NCI-H748 (cell line): Measurements from ENCODE around the gene ARID5B.

Source experiments
- DNase-seq: peaks from one replicate; lab custom pipeline; 2025; ENCODE audit not compliant: unreplicated experiment; lab: John Stamatoyannopoulos, UW

The ARID5B gene

DNA sequence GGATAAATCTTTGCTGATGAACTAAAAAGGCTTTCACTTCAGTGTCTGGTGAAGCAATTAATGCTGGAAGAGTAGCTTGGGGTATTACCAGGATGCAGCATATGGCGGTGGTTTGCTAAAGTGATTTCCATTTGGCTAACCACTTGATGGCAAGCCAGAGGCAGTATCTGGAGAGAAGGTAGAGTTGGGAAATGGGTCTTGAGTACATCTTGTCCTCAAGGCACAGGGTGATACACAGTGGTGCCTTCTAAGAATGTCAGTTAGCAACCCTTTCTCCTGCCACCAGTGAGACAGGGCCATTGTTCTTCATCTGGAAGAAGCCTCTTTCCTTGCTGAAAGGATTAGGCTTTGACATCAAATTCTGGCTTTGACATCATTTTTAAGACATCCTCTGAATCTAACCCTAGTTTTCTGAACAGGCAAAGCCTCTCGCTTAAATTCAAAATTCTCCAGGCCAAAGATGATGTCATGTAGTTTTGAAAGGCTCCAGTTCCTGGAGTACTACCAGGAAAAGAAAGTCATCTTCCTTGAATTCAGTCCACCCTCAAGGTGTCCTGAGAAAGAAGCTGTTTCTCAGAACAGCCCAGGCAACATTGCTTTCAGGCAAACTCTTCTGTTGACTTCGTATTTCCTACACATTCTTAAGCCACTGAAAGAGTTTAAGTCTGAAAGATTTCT, 162.4 kb downstream of the ARID5B start:
- no peak for DNase-seq

GRCh38 chr10:62067560-62067959, 166.1 kb downstream of the ARID5B start:
- no peak for DNase-seq

GRCh38 chr10:62068464-62068863, 167.0 kb downstream of the ARID5B start:
- no peak for DNase-seq

- DNase-seq: no peak
Observed at GRCh38 chr10:62069452-62070178, 168.1 kb downstream of the ARID5B start.

DNA sequence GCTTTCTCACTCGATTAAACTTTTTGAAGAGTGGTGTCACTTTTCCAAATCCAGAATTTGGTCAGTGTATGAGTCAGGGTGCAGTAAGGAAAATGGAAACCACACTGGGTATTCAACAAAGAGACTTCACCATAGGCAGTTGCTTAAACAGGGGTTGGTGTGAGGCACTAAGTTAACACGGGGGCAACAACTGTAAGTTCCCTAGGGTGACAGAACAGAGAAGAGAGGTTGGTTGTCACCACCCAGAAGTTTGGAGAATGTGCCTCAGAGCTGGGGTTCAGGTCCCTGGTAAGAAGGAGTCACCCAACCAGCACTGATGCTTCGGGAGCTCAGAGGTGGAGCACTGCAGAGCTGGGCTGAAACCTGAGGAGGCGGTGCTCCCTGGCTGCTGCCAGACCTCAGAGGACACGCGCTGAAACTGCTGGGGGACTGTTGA, 170.4 kb downstream of the ARID5B start:
- no peak for DNase-seq

- DNase-seq: no peak
Observed at GRCh38 chr10:62072901-62073300, 171.4 kb downstream of the ARID5B start.

GRCh38 chr10:62073429-62073828, 171.9 kb downstream of the ARID5B start:
- peak; percentile 5 for DNase-seq

DNA sequence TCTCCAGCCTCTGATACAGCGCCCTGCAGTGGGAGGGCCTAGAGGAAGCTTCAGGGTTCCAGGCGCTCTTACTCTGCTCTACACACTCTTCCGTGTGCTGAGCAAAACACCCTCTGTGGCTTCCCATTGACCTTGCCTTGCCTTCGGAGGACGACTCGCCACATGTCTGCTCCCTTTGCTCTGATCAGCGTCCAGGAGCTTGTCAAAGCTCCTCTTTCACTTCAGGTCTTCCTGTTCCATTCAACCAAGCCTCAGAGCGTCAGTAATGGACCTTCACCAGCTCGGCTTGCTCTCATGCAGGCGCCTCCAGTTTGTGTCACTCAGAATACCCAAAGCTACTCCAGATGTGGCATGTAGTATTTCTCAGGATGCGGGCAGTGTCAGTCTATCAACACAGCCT, 173.9 kb downstream of the ARID5B start:
- DNase-seq: no peak

DNA sequence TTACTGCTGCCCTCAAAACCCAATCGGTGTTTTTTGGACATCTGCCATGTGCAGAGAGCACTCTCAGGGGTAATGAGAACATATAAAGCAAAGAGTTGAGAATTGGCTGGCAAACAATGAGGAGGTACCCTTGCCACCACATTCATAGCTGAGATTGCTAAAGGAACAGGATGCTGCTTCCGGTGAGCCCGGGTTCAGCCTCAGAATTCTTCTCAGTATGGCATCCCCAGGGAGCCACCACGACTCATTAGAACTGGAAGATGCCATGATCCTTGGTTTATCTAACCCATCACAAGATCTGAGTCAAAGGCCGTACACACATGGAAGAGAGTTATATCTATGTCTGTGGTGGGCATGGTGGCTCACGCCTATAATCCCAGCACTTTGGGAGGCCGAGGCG, 174.4 kb downstream of the ARID5B start:
- peak; percentile 55 for DNase-seq

GRCh38 chr10:62076891-62077290, 175.4 kb downstream of the ARID5B start:
- no peak for DNase-seq

GRCh38 chr10:62077330-62078015, 176.0 kb downstream of the ARID5B start:
- no peak for DNase-seq

DNA sequence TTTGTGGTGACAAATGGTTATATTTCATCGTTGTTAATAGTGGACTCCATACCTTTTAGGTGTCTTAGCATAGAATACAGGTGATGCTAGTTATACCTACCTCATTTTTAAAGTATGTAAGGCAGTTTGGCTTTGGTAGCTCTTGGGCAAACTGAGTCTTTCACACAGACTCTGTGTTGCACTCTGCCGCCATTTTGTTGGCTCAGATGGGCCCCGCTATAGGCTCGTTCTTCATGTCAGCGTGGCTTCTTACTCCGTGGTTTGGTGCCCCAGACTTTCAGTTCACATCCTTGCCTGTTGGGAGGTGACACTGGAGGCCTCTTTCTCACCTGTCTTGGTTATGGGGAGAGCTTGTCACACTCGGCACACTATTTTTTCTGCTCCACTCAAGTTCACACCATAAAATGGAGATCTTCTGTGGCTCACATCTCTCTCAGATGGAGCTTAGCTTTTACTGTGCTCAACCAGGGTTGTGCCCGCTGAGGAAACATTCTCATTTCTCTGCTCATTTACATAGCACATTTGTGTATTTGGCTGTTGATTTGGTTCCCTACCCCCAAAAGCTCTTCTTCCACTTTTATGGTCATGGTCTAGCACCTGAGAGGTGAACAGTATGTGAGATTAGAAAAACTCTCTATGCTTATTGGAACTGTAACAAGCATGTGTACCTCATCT, 178.5 kb downstream of the ARID5B start:
- no peak for DNase-seq

DNA sequence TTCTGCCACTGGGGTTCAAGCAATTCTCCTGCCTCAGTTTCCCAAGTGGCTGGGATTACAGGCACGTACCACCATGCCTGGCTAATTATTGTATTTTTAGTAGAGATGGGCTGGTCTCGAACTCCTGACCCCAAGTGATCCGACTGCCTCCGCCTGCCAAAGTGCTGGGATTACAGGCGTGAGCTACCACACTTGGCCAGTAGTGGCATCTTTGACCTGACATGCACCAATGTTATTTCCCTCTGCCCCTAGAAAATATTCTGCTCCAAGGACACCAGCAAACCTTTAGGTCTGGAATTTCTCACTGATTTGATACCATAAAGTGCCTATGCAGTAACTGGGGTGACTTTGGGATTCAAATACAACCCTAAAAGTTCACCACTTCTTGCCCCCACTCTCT, 179.4 kb downstream of the ARID5B start:
- DNase-seq: no peak

DNA sequence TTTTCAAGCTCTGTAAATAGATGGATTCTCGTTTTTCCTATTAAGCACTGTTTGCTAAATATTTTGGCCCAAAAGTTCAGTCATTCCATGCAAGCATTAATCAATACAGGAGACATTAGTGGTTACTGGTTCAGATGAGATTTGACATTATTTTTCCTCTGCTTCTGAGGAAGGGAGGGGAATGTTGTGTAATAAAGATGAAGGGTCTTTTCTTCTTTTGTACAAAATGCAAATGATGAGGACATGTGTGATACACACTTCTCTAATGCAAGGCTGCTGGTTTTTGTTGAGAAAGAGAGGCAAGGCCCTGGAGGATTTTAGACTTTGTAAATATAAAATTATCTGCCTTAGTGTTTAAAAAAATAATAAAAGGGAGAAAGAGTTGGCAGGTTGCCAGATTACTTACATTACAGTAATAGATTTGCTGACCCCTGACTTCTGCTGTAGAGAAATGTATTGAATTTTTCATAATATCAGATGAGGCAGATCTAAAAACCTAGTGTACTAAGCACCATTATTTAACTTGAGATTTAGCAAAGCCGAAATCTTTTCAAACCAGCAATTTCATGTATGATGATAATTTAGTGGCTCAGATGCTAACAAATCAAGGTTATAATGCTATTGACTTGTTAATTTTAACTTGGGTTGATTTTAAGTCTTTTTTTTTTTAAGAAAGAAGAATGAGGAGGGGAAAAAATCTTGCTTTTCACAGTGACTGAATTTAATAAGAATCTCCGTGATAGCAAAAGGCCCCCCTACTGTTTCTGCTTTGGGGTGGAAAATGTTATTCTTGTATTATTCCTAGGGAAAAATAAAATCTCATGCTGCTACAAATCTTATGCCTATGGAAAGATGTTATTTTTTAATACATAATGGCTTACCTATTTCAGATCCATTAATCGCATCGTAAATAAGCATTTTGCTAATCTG, 180.1 kb downstream of the ARID5B start:
- DNase-seq: peak; percentile 34

GRCh38 chr10:62082271-62082656, 180.8 kb downstream of the ARID5B start:
- DNase-seq: no peak

DNA sequence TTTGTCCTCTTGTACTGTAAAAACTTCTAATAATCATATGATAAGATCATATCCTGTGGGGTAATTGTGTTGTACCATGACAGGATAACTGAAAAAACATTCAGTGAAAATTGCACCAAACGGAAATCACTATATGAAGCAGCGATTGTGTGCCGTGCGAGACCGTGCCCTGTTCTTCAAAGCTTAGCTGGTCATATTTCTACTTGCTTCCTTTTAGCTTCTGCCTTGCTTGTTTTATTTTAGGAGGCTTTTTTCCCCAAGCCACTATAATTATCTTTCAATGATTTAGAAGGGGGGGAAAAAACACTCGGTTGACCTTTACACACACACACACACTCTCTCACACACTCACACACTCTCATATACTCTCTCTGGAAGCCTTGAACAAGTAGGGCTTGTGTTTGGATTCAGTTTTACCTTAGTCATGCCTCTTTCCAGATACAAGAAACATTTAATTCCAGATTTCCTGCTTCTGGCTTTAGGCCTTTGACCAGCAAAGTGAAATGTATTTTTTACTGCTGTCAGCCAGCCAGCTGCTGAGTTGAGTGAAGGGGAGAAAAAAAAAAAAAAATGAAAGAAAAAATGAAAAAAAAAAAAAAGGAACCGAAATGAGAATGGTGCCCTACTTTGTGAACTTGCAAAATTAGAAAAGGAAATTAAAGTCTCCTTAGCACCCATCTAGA, 181.4 kb downstream of the ARID5B start:
- DNase-seq: peak; percentile 34

DNA sequence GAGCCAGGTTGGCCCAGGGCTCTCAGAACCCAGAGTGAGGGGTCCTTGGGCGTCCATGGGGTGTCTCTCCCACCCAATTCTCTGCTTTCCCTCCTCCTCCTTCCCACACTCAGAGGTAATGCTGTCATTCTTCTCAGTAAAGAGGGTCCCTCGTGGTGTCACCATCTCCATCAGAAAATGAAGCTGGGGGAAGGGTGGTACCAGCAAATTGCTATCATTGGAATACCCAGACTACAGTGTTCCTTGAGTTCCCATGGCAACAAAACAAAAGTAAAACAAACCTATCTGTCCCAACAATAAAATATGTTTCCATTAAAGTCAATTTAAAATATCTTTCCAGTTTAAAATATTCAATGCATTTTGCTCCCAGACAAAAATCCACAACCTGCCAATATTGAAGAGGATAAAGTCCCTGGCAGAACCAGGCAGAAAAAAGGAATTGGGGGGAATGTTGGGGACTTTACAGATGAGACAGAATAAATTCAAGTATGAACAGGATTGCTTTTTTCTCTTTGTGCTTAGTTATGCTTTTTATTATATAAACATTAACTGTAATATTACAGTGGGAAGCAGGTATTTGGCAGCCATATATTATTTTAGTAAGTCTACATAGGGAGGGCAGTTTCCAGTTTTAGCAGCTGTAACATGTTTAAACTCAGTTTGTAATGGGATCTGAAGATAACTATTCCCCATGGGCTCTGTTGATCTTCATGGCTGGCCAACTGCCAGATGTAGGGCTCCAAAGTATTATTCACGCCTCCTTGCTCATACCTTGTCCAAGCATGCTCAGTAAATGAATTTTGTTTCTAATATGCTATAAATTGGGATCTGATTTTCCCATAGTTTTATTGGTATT, 182.1 kb downstream of the ARID5B start:
- DNase-seq: peak; percentile 79

- no peak for DNase-seq
Observed at GRCh38 chr10:62084451-62084850, 183.0 kb downstream of the ARID5B start.

DNA sequence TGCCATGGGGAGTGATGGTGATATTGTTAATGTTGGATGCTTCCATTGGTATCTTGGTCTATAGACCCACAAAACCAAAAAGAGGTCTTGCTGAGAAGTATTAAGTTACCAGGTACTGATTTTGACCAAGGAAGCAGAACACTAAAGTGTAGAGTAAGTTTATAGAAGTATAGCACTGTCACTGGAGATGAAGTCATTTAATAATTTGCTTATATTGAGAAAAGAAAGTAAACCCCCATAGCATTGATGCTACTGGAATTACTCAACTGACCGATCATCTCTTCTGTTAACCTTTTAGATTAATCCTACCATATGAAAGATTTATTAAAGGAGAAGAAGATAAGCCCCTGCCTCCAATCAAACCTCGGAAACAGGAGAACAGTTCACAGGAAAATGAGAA, 183.9 kb downstream of the ARID5B start:
- no peak for DNase-seq
